ENCODE data around the gene SCNN1B. TPM values are rescaled to one million over a fixed set of nuclear protein-coding genes. Genes with fewer than 3 reads are reported as not detected.
"Not testable (repeated sequence)": the region's sequence is repeated elsewhere in the genome, so short reads cannot be mapped to it uniquely, and the experiment has no call there.

The SCNN1B gene
- total RNA-seq, 4 donors from 2014 or later = 0.31 to 4.7 (median 2.6) TPM

- 100% methylated on average over 7 of the region's 10 CpGs; no CpG with 5 or more reads in 1 of the 2 donors for WGBS, 2 donors (ENCODE audit: low coverage in 1 of 2)
- no peaks in the 10 kb centered on the region for H3K9me3 ChIP-seq
- H3K36me3 ChIP-seq = peaks cover 0 to 42% of the 10 kb centered on the region in 2 donors
- no peaks in the 10 kb centered on the region for H3K4me1 ChIP-seq
- H3K27me3 ChIP-seq = no peaks in the 10 kb centered on the region
- no peak overlapping the region for H3K27ac ChIP-seq
- H3K4me3 ChIP-seq = no peak overlapping the region
- TF ChIP-seq, protein P1, sequence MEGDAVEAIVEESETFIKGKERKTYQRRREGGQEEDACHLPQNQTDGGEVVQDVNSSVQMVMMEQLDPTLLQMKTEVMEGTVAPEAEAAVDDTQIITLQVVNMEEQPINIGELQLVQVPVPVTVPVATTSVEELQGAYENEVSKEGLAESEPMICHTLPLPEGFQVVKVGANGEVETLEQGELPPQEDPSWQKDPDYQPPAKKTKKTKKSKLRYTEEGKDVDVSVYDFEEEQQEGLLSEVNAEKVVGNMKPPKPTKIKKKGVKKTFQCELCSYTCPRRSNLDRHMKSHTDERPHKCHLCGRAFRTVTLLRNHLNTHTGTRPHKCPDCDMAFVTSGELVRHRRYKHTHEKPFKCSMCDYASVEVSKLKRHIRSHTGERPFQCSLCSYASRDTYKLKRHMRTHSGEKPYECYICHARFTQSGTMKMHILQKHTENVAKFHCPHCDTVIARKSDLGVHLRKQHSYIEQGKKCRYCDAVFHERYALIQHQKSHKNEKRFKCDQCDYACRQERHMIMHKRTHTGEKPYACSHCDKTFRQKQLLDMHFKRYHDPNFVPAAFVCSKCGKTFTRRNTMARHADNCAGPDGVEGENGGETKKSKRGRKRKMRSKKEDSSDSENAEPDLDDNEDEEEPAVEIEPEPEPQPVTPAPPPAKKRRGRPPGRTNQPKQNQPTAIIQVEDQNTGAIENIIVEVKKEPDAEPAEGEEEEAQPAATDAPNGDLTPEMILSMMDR (IDR thresholded peaks at IDR 0.05) = no peak
- TF ChIP-seq POLR2A (IDR thresholded peaks at IDR 0.05) (no peak), POLR2AphosphoS5 (IDR thresholded peaks at IDR 0.05) (no peak), EP300 (IDR thresholded peaks at IDR 0.05) (no peak)
- ATAC-seq = no peak
Observed at GRCh38 chr16:23384878-23385277, 82.8 kb downstream of the SCNN1B start.

DNA sequence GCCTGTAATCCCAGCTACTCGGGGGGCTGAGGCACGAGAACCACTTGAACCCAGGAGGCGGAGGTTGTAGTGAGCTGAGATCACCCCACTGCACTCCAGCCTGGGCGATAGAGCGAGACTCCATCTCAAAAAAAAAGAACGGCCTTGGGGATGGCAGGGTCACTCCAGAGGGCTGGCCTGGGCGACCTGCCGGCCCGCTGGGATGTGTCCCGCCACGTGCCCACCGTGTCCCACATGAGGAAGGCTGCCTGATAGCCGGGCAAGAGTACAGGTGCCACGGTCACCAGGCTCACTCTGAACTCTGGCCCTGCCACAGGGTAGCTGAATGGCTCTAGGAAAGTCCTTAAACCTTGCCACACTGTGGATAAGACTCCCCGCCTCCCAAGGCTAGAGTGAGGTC lies 83.3 kb downstream of the SCNN1B start:
- 70% methylated on average over 2 of the region's 15 CpGs; no CpG with 5 or more reads in 1 of the 2 donors for WGBS, 2 donors (ENCODE audit: low coverage in 1 of 2)

GRCh38 chr16:23387666-23388065 lies 85.6 kb downstream of the SCNN1B start:
- Histone ChIP-seq H3K4me1 (peaks cover 0 to 2% (median 0%) of the 10 kb centered on the region in 3 donors), H3K9me3 (no peaks in the 10 kb centered on the region), H3K36me3 (peaks cover 0 to 70% of the 10 kb centered on the region in 2 donors), H3K27ac (no peak overlapping the region), H3K27me3 (no peaks in the 10 kb centered on the region), H3K4me3 (no peak overlapping the region)
- WGBS, 2 donors (ENCODE audit: low coverage in 1 of 2) = 87 to 89% methylated on average over 3 to 8 of the region's 8 CpGs
- TF ChIP-seq POLR2AphosphoS5 (IDR thresholded peaks at IDR 0.05) (no peak), POLR2A (IDR thresholded peaks at IDR 0.05) (no peak), EP300 (IDR thresholded peaks at IDR 0.05) (no peak)
- TF ChIP-seq, protein P1 (IDR thresholded peaks at IDR 0.05) = no peak
- no peak for ATAC-seq

More for the DNA sequence above, 83.3 kb downstream of the SCNN1B start:
- TF ChIP-seq, protein P1 (IDR thresholded peaks at IDR 0.05) = no peak
- TF ChIP-seq EP300 (IDR thresholded peaks at IDR 0.05) (no peak), POLR2A (IDR thresholded peaks at IDR 0.05) (no peak), POLR2AphosphoS5 (IDR thresholded peaks at IDR 0.05) (no peak)
- H3K9me3 ChIP-seq = no peaks in the 10 kb centered on the region
- ATAC-seq = no peak
- no peaks in the 10 kb centered on the region for H3K4me1 ChIP-seq
- H3K27ac ChIP-seq = no peak overlapping the region
- H3K4me3 ChIP-seq = no peak overlapping the region
- peaks cover 0 to 48% of the 10 kb centered on the region in 2 donors for H3K36me3 ChIP-seq
- H3K27me3 ChIP-seq = no peaks in the 10 kb centered on the region

- Histone ChIP-seq H3K27ac (no peak overlapping the region), H3K36me3 (peaks cover 0 to 81% of the 10 kb centered on the region in 2 donors), H3K27me3 (no peaks in the 10 kb centered on the region), H3K4me1 (peaks cover 0 to 14% (median 0%) of the 10 kb centered on the region in 3 donors), H3K9me3 (no peaks in the 10 kb centered on the region), H3K4me3 (no peak overlapping the region)
- TF ChIP-seq EP300 (IDR thresholded peaks at IDR 0.05) (no peak), POLR2AphosphoS5 (IDR thresholded peaks at IDR 0.05) (no peak), POLR2A (IDR thresholded peaks at IDR 0.05) (no peak)
- TF ChIP-seq, protein P1 (IDR thresholded peaks at IDR 0.05) = no peak
- ATAC-seq = no peak
- 100% methylated on average over 1 of the region's 15 CpGs; no CpG with 5 or more reads in 1 of the 2 donors for WGBS, 2 donors (ENCODE audit: low coverage in 1 of 2)
Observed at GRCh38 chr16:23388786-23389185, 86.7 kb downstream of the SCNN1B start.

GRCh38 chr16:23389201-23389600 lies 87.1 kb downstream of the SCNN1B start:
- no peak for ATAC-seq
- no peak for TF ChIP-seq POLR2AphosphoS5 (IDR thresholded peaks at IDR 0.05)
- TF ChIP-seq, protein P1 (IDR thresholded peaks at IDR 0.05) = no peak
- no peak for TF ChIP-seq POLR2A (IDR thresholded peaks at IDR 0.05)
- no peak for TF ChIP-seq EP300 (IDR thresholded peaks at IDR 0.05)
- Histone ChIP-seq H3K27ac (no peak overlapping the region), H3K9me3 (no peaks in the 10 kb centered on the region), H3K4me3 (no peak overlapping the region), H3K27me3 (no peaks in the 10 kb centered on the region), H3K4me1 (peaks cover 0 to 16% (median 0%) of the 10 kb centered on the region in 3 donors), H3K36me3 (peaks cover 0 to 81% of the 10 kb centered on the region in 2 donors)
- 91 to 93% methylated on average over 4 to 5 of the region's 5 CpGs for WGBS, 2 donors (ENCODE audit: low coverage in 1 of 2)

- H3K4me1 ChIP-seq = peaks cover 0 to 24% (median 0%) of the 10 kb centered on the region in 3 donors
- H3K9me3 ChIP-seq, ATAC-seq, H3K27ac ChIP-seq, H3K27me3 ChIP-seq, H3K4me3 ChIP-seq: not testable (repeated sequence)
- peaks cover 0 to 81% of the 10 kb centered on the region in 2 donors for H3K36me3 ChIP-seq
- whole genome bisulfite sequencing, 2 donors (ENCODE audit: low coverage in 1 of 2) = 90 to 100% methylated on average over 2 to 7 of the region's 8 CpGs
Observed at GRCh38 chr16:23389936-23390335, 87.8 kb downstream of the SCNN1B start.

All from gastroesophageal sphincter (tissue), 4 donors.